Ovary (tissue), 3 donors: ENCODE data around the gene SAMD4A.

Source experiments
- CTCF ChIP-seq, 3 donors: fragments of 450-650 bp in 2 of 3; fragments of 200-600 bp in 1 of 3; IDR thresholded peaks; one replicate each; pipeline versions ENCODE4 v1.5.1 to v1.8.0; 2016 to 2022; ENCODE audit warnings: antibody characterized with exemption in 3 of 3, mild to moderate bottlenecking in 1 of 3
- POLR2A ChIP-seq: fragments of 450-650 bp; IDR thresholded peaks from one replicate; pipeline ENCODE4 v1.6.1; 2017; ENCODE audit warnings: antibody characterized with exemption, mild to moderate bottlenecking, moderate library complexity
- donor health status: DM: no; HTN: no; CAD: no.

GRCh38 chr14:54577494-54577893, 10.6 kb downstream of the SAMD4A start:
- TF ChIP-seq POLR2A = no peak
- TF ChIP-seq CTCF (IDR thresholded peaks at IDR 0.05) = no peak
